Liver (tissue), 9 donors: ENCODE measurements around the gene MYO18B. TPM values are rescaled to one million over a fixed set of nuclear protein-coding genes. Genes with fewer than 3 reads are reported as not detected.

Experiments
- DNase-seq: peaks from one replicate; pipeline ENCODE4 v3.0.0-alpha.2; 2017; ENCODE audit warnings: low spot score
- H3K27ac ChIP-seq, 2 donors: one replicate each; pipeline ENCODE4 v1.7.0; 2013; ENCODE audit warnings: inconsistent platforms in 2 of 2, low read length in 2 of 2, control low read depth in 1 of 2, low read depth in 1 of 2, mild to moderate bottlenecking in 1 of 2
- H3K27me3 ChIP-seq, 4 donors: one replicate each; pipeline versions ENCODE4 v1.6.1 to v1.7.0; 2013; ENCODE audit warnings: low read length in 3 of 4, inconsistent platforms in 1 of 4, mild to moderate bottlenecking in 1 of 4, moderate library complexity in 1 of 4; ENCODE audit not compliant: control insufficient read depth in 4 of 4, insufficient read depth in 4 of 4
- H3K36me3 ChIP-seq, 4 donors: one replicate each; pipeline versions ENCODE4 v1.6.1 to v1.7.0; 2013; ENCODE audit warnings: low read length in 3 of 4, mild to moderate bottlenecking in 3 of 4, low read depth in 1 of 4, moderate library complexity in 1 of 4; ENCODE audit not compliant: control insufficient read depth in 4 of 4, insufficient read depth in 3 of 4
- H3K4me1 ChIP-seq, 4 donors: one replicate each; pipeline versions ENCODE4 v1.6.1 to v1.7.0; 2013; ENCODE audit warnings: low read length in 3 of 4, mild to moderate bottlenecking in 3 of 4, moderate library complexity in 1 of 4; ENCODE audit not compliant: control insufficient read depth in 4 of 4, insufficient read depth in 4 of 4
- H3K4me3 ChIP-seq, 3 donors: one replicate each; pipeline versions ENCODE4 v1.6.1 to v1.7.0; 2013; ENCODE audit warnings: low read length in 3 of 3, control low read depth in 1 of 3, low read depth in 1 of 3, mild to moderate bottlenecking in 1 of 3
- H3K9ac ChIP-seq, 2 donors: one replicate each; pipeline ENCODE4 v1.7.0; 2013; ENCODE audit warnings: low read length in 2 of 2, mild to moderate bottlenecking in 2 of 2, moderate library complexity in 2 of 2, control low read depth in 1 of 2, low read depth in 1 of 2
- H3K9me3 ChIP-seq, 4 donors: one replicate each; pipeline versions ENCODE4 v1.6.1 to v1.7.0; 2013; ENCODE audit warnings: low read length in 3 of 4; ENCODE audit not compliant: control insufficient read depth in 4 of 4
- EGR1 ChIP-seq, 2 donors: IDR thresholded peaks; 2 replicates each; pipeline ENCODE4 v1.6.1; 2016 to 2018; ENCODE audit warnings: antibody characterized with exemption in 2 of 2, low read depth in 2 of 2
- FOXA1 ChIP-seq: IDR thresholded peaks from 2 replicates; pipeline ENCODE4 v1.6.1; 2016; ENCODE audit warnings: antibody characterized with exemption
- GABPA ChIP-seq, 2 donors: IDR thresholded peaks in 1 of 2; conservative IDR thresholded peaks in 1 of 2; 2 replicates each; pipeline ENCODE4 v1.6.1; 2016; ENCODE audit warnings: antibody characterized with exemption in 2 of 2, mild to moderate bottlenecking in 1 of 2, moderate library complexity in 1 of 2
- HNF4A ChIP-seq, 2 donors: conservative IDR thresholded peaks; 2 replicates each; pipeline ENCODE4 v1.6.1; 2016; ENCODE audit warnings: antibody characterized with exemption in 2 of 2, mild to moderate bottlenecking in 2 of 2
- JUND ChIP-seq, 2 donors: IDR thresholded peaks; 2 replicates each; pipeline ENCODE4 v1.6.1; 2016; ENCODE audit warnings: antibody characterized with exemption in 2 of 2
- NR2F2 ChIP-seq: IDR thresholded peaks from 2 replicates; pipeline ENCODE4 v1.6.1; 2016; ENCODE audit warnings: antibody characterized with exemption
- RAD21 ChIP-seq, 2 donors: IDR thresholded peaks; 2 replicates each; pipeline ENCODE4 v1.6.1; 2016; ENCODE audit warnings: antibody characterized with exemption in 2 of 2, mild to moderate bottlenecking in 2 of 2
- RXRA ChIP-seq, 2 donors: IDR thresholded peaks; 2 replicates each; pipeline ENCODE4 v1.6.1; 2017 to 2018; ENCODE audit warnings: antibody characterized with exemption in 2 of 2, mild to moderate bottlenecking in 1 of 2
- SP1 ChIP-seq: IDR thresholded peaks from 2 replicates; pipeline ENCODE4 v1.6.1; 2018; ENCODE audit warnings: antibody characterized with exemption, mild to moderate bottlenecking
- TAF1 ChIP-seq: conservative IDR thresholded peaks from 2 replicates; pipeline ENCODE4 v1.6.1; 2016; ENCODE audit warnings: antibody characterized with exemption, mild to moderate bottlenecking
- YY1 ChIP-seq: IDR thresholded peaks from 2 replicates; pipeline ENCODE4 v1.6.1; 2016; ENCODE audit warnings: antibody characterized with exemption, mild to moderate bottlenecking
- ZBTB33 ChIP-seq: IDR thresholded peaks from 2 replicates; pipeline ENCODE4 v1.6.1; 2016; ENCODE audit warnings: antibody characterized with exemption
- WGBS: extraction: QIAGEN DNeasy Blood & Tissue Kit; methylation state at CpG from one replicate; pipeline ENCODE4 v1.1.7; 2013; 5-methylcytosine and 5-hydroxymethylcytosine counted together
- polyA plus RNA-seq, 2 donors: library from polyadenylated mRNA; stranded (reverse) in 1 of 2; unstranded in 1 of 2; fragments of 200-250 nt in 1 of 2; fragments of >200 nt in 1 of 2; fragmentation: Nextera tagmentation in 1 of 2; extraction: Ambion mirVana in 1 of 2; gene quantifications; one replicate each; pipeline versions ENCODE4 v1.2.1 to v1.2.3, GENCODE V29; 2013 to 2015
- total RNA-seq, 2 donors: library from RNA; depleted of rRNA; stranded (reverse); fragments of >200 nt; gene quantifications; one replicate each; pipeline ENCODE4 v1.2.3, GENCODE V29; 2014
- TF ChIP-seq, protein P1 (sequence below): IDR thresholded peaks from 2 replicates; pipeline ENCODE4 v1.6.1; 2016; ENCODE audit warnings: antibody characterized with exemption
- TF ChIP-seq, protein P2 (sequence below): fragments of 150-350 bp; IDR thresholded peaks from 2 replicates; pipeline ENCODE4 v1.5.1; 2017; ENCODE audit warnings: improper control_type of control experiment, low read depth, low read length; ENCODE audit not compliant: missing input control
- donor health status: healthy.
- donor health status: healthy.
- donor health status: healthy.
- donor health status: healthy.
- donor health status: healthy.

The MYO18B gene
- total and polyA plus RNA-seq, 4 donors, result under 0.01 to 4.2 (median 0.02) TPM; not detected in 1

DNA sequence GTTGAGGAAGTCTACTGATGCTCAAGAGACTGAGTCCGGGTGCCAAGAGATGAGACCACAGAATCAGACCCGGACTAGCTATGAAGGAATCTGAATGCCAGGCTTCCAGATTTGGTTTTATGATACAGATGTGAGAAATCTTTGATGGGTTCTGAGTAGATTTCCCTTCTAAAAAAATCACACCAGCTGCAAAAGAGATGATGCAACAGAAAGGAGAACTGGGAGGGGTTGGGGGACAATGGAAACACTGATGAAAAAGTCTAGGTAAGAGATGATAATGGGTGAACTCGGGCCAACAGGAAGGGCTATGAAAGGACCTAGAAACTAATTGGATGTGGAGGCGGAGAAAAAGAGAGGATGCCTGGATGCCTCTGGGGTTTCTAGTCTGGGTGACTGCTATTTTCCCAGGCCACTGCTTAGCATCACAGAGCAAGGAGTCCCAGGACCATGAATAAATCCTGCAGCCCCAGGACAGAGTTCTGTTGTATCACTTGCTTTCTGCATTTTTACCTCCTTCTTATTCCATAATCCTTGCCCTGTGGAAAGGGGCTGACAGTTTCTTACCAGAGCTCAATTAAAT lies 311.8 kb downstream of the MYO18B start:
- whole genome bisulfite sequencing, result 65% methylated on average over 4 of the region's 4 CpGs

GRCh38 chr22:26054841-26055605 lies 313.0 kb downstream of the MYO18B start:
- Histone ChIP-seq H3K27me3 (peaks cover 0 to 2% (median 0%) of the 10 kb centered on the region in 4 donors), H3K27ac (no peak overlapping the region), H3K4me1 (no peaks in the 10 kb centered on the region), H3K9ac (no peak overlapping the region), H3K4me3 (no peak overlapping the region), H3K36me3 (no peaks in the 10 kb centered on the region), H3K9me3 (no peaks in the 10 kb centered on the region)
- 47% methylated on average over 6 of the region's 6 CpGs for WGBS
- TF ChIP-seq JUND (IDR thresholded peaks at IDR 0.05), result no peak
- DNase-seq, result no peak

More for the DNA sequence above, 311.8 kb downstream of the MYO18B start:
- H3K36me3 ChIP-seq, result no peaks in the 10 kb centered on the region
- no peaks in the 10 kb centered on the region for H3K4me1 ChIP-seq
- TF ChIP-seq JUND (IDR thresholded peaks at IDR 0.05), result no peak
- TF ChIP-seq, protein P1, sequence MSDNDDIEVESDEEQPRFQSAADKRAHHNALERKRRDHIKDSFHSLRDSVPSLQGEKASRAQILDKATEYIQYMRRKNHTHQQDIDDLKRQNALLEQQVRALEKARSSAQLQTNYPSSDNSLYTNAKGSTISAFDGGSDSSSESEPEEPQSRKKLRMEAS, result no peak
- TF ChIP-seq TAF1, result no peak
- TF ChIP-seq, protein P2, sequence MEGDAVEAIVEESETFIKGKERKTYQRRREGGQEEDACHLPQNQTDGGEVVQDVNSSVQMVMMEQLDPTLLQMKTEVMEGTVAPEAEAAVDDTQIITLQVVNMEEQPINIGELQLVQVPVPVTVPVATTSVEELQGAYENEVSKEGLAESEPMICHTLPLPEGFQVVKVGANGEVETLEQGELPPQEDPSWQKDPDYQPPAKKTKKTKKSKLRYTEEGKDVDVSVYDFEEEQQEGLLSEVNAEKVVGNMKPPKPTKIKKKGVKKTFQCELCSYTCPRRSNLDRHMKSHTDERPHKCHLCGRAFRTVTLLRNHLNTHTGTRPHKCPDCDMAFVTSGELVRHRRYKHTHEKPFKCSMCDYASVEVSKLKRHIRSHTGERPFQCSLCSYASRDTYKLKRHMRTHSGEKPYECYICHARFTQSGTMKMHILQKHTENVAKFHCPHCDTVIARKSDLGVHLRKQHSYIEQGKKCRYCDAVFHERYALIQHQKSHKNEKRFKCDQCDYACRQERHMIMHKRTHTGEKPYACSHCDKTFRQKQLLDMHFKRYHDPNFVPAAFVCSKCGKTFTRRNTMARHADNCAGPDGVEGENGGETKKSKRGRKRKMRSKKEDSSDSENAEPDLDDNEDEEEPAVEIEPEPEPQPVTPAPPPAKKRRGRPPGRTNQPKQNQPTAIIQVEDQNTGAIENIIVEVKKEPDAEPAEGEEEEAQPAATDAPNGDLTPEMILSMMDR, result no peak
- TF ChIP-seq GABPA (IDR thresholded peaks at IDR 0.05 in 1 of 2, conservative IDR thresholded peaks at IDR 0.05 in 1 of 2), result no peak
- no peak overlapping the region for H3K4me3 ChIP-seq
- H3K27me3 ChIP-seq, result peaks cover 0 to 2% (median 0%) of the 10 kb centered on the region in 4 donors
- no peak overlapping the region for H3K27ac ChIP-seq
- H3K9ac ChIP-seq, result no peak overlapping the region
- DNase-seq, result no peak
- no peaks in the 10 kb centered on the region for H3K9me3 ChIP-seq

- DNase-seq, result no peak
- WGBS, result 42% methylated on average over 1 of the region's 1 CpG
- Histone ChIP-seq H3K27ac (no peak overlapping the region), H3K27me3 (peaks cover 0 to 2% (median 0%) of the 10 kb centered on the region in 4 donors), H3K9me3 (no peaks in the 10 kb centered on the region), H3K9ac (no peak overlapping the region), H3K4me1 (no peaks in the 10 kb centered on the region), H3K36me3 (no peaks in the 10 kb centered on the region), H3K4me3 (no peak overlapping the region)
- TF ChIP-seq YY1, result no peak
- TF ChIP-seq, protein P1, result no peak
- no peak for TF ChIP-seq RXRA (IDR thresholded peaks at IDR 0.05)
- TF ChIP-seq EGR1 (IDR thresholded peaks at IDR 0.05; ENCODE audit: low read depth in 2 of 2), result no peak
- TF ChIP-seq HNF4A (conservative IDR thresholded peaks at IDR 0.05), result no peak
- TF ChIP-seq, protein P2, result no peak
- no peak for TF ChIP-seq SP1
- no peak for TF ChIP-seq NR2F2
- TF ChIP-seq FOXA1, result no peak
- no peak for TF ChIP-seq ZBTB33
- no peak for TF ChIP-seq JUND (IDR thresholded peaks at IDR 0.05)
- TF ChIP-seq RAD21 (IDR thresholded peaks at IDR 0.05), result no peak
Measured at GRCh38 chr22:26055693-26056092, 313.7 kb downstream of the MYO18B start.
